Stimulated activated CD4-positive, alpha-beta T cell treated with anti-CD3 and anti-CD28 coated beads, Interleukin-2, amount 100 ng/mL, for 48 hours (primary cell): Measurements from ENCODE around the gene COL6A2.

Source experiments
- DNase-seq, 2 donors: peaks; one replicate each; pipeline ENCODE4 v3.0.0-alpha.2; 2020

COL6A2 gene

GRCh38 chr21:46116189-46116775, 18.4 kb downstream of the COL6A2 start:
- no peak for DNase-seq

- no peak for DNase-seq
Measured at GRCh38 chr21:46116776-46117585, 19.1 kb downstream of the COL6A2 start.

- no peak for DNase-seq
Measured at GRCh38 chr21:46117586-46118315, 19.8 kb downstream of the COL6A2 start.

- no peak for DNase-seq
Measured at GRCh38 chr21:46118316-46119143, 20.6 kb downstream of the COL6A2 start.

- no peak for DNase-seq
Measured at GRCh38 chr21:46119144-46119636, 21.3 kb downstream of the COL6A2 start.

- no peak for DNase-seq
Measured at GRCh38 chr21:46119637-46120271, 21.8 kb downstream of the COL6A2 start.

- no peak for DNase-seq
Measured at GRCh38 chr21:46120301-46121285, 22.7 kb downstream of the COL6A2 start.

GRCh38 chr21:46121286-46122221, 23.6 kb downstream of the COL6A2 start:
- no peak for DNase-seq

- DNase-seq = no peak
Measured at GRCh38 chr21:46122237-46122671, 24.3 kb downstream of the COL6A2 start.

GRCh38 chr21:46122758-46123683, 25.1 kb downstream of the COL6A2 start:
- DNase-seq = no peak

- no peak for DNase-seq
Measured at GRCh38 chr21:46124083-46124925, 26.4 kb downstream of the COL6A2 start.

GRCh38 chr21:46124926-46125845, 27.3 kb downstream of the COL6A2 start:
- no peak for DNase-seq

GRCh38 chr21:46125846-46126301, 28.0 kb downstream of the COL6A2 start:
- DNase-seq = no peak

GRCh38 chr21:46126309-46127238, 28.7 kb downstream of the COL6A2 start:
- DNase-seq = no peak
